ENCODE measurements around the gene TEKT5.

- TF ChIP-seq EP300 (IDR thresholded peaks at IDR 0.05) (no peak), POLR2A (IDR thresholded peaks at IDR 0.05; ENCODE audit: low read depth) (no peak)
These were observed 80.0 kb downstream of the TEKT5 start for GRCh38 chr16:10614685-10615084.

All from esophagus muscularis mucosa (tissue), 2 donors.